Measurements from ENCODE around the gene DOCK3.

GRCh38 chr3:50819882-50820281 is 145.2 kb downstream of the DOCK3 start:
- TF ChIP-seq POLR2A (IDR thresholded peaks at IDR 0.05; ENCODE audit: low read depth, low read length) (no peak), POLR2AphosphoS5 (IDR thresholded peaks at IDR 0.05; ENCODE audit: low read depth, low read length) (no peak)
